ENCODE data around the gene OR11A1.

DNA sequence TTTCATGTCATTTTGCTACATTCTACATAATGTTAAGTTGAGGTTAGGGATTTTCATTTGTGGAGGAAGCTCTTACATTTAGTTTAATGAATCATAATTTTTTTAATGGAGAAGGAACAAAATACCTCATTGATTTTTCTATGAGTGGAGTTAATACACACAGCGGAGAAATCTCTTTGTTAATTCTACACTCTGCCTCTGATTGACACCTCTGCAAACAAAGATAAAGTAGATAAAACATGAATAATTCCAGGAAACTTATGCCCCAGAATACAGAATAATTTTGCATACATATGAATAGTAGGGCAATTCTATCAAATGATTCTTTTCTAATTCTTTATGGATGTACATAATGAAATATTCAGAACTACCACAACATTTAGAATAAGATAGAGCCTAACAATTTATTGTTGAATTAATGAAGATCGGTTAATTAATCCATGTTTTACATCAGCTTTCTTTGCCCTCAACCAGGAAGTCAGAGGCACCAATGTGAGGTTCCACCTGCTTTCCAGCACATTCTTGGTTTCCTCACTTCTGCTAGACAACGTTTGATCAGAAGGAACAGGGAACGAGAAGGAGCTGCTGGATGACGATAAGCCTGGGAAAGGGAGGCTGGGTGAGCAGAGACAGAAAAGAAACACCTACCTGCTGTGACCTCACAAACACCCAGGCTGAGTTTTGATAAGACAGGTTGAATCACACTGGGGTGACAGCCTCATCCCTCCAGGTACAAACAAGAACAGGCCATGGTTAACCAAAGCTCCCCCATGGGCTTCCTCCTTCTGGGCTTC lies 4.3 kb upstream of the OR11A1 start:
- TF ChIP-seq POLR2AphosphoS5 (IDR thresholded peaks at IDR 0.05; ENCODE audit: low read depth, low read length) (no peak), SPI1 (IDR thresholded peaks at IDR 0.05; ENCODE audit: low read depth, low read length) (no peak), PAX5 (IDR thresholded peaks at IDR 0.05; ENCODE audit: insufficient read depth, low read length, severe bottlenecking) (no peak)

Data from GM12891 (cell line).